ENCODE results near the gene AMOTL2.

AMOTL2 gene

DNA sequence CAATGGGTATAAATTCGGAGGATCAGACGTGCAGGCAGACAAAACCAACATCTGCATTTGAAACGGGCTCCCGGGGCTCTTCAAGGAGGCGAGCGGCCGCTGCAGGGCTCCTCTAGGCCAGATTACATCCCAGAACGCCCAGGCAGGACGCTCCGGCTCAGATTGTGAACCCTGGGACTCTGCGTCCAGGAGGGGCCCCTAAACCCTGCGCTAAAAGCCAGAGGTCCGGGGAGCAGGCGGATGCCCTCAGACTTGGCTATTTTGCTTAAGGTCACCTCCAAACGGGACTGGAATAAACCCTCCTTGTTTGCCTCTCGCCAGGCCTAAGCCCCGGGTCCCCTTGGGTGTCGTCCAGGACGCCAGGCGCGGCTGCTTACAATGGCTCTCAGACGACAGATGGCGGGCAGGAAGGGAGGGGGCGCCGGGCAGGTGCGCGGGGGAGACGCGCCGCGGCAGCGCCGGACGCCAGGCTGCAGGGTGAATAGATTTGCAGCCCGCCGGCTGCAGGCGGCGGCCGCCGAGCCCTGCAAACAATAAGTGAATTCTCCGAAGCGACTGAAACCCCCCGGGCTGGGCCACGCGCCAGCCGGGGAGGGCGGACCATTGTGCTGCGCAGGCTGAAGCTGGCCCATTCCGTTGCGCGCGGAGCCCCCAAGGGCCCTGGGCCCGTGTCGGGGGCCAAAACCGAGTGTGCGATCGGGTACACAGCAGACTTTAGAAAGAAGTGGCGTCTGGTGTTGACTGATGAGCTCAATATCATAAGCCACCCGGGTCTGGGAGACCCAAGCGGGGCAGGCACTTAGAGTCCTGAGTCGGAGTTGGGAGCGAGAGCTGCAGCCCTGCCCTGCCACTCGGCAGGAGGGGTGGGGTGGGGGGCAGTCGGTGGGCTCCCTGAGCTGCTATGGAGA is 32.3 kb upstream of the AMOTL2 start:
- Histone ChIP-seq H3K36me3 (ENCODE audit: control insufficient read depth, low read length) (no peaks in the 10 kb centered on the region), H3K4me3 (ENCODE audit: low read length) (no peak overlapping the region), H3K27ac (ENCODE audit: low read depth, low read length) (no peak overlapping the region), H4K20me1 (ENCODE audit: control insufficient read depth, insufficient read depth, low read depth, low read length) (no peaks in the 10 kb centered on the region), H3K4me2 (ENCODE audit: low read length) (no peak overlapping the region), H3F3A (ENCODE audit: control insufficient read depth, insufficient read depth) (no peaks in the 10 kb centered on the region), H3K27me3 (ENCODE audit: control insufficient read depth, low read length) (no peaks in the 10 kb centered on the region), H3K79me2 (ENCODE audit: control insufficient read depth, low read length) (no peaks in the 10 kb centered on the region), H3K4me1 (ENCODE audit: control insufficient read depth, low read length) (no peaks in the 10 kb centered on the region), H3K9me3 (ENCODE audit: control insufficient read depth, insufficient read depth, low read length) (0 out of 2 replicates have a peak, but pooled peaks cover 2% of the 10 kb centered on the region), H3K9me2 (replicated peaks; ENCODE audit: control insufficient read depth, low read length) (no peaks in the 10 kb centered on the region)
- TF ChIP-seq CTCF (IDR thresholded peaks at IDR 0.05; ENCODE audit: low read depth, low read length, poor library complexity, severe bottlenecking) = no peak
- TF ChIP-seq EZH2phosphoT487 (IDR thresholded peaks at IDR 0.05; ENCODE audit: borderline replicate concordance, low read length) = no peak

DNA sequence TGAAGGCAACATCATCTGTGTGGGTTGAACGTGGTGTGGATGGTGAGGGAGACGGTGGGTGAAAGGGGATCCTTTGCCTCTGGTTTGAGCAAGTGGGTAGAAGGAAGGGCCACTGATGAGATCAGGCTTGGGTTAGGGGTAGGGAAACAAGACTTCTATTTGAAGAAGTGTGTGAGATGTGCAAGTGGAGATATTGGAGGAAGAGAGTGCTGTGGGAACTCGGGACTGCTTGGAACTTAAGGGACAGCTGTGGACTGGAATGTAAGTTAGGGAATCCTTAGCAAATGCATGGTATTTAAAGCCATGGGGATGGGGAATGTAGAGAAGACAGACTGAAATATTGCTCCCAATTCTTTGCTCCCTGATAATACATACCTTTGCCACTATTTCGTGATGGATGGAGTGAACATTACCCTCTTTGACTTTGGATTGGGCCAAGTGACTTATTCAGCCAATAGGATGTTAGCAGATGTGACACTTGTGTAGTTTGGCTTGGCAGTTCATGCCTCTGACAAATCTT is 30.2 kb upstream of the AMOTL2 start:
- Histone ChIP-seq H3K27ac (ENCODE audit: low read depth, low read length) (no peak overlapping the region), H3K9me2 (replicated peaks; ENCODE audit: control insufficient read depth, low read length) (no peaks in the 10 kb centered on the region), H3K27me3 (ENCODE audit: control insufficient read depth, low read length) (no peaks in the 10 kb centered on the region), H3K36me3 (ENCODE audit: control insufficient read depth, low read length) (no peaks in the 10 kb centered on the region), H4K20me1 (ENCODE audit: control insufficient read depth, insufficient read depth, low read depth, low read length) (no peaks in the 10 kb centered on the region), H3K4me3 (ENCODE audit: low read length) (no peak overlapping the region), H3K79me2 (ENCODE audit: control insufficient read depth, low read length) (no peaks in the 10 kb centered on the region), H3F3A (ENCODE audit: control insufficient read depth, insufficient read depth) (no peaks in the 10 kb centered on the region), H3K4me2 (ENCODE audit: low read length) (no peak overlapping the region), H3K9me3 (ENCODE audit: control insufficient read depth, insufficient read depth, low read length) (0 out of 2 replicates have a peak, but pooled peaks cover 4% of the 10 kb centered on the region), H3K4me1 (ENCODE audit: control insufficient read depth, low read length) (no peaks in the 10 kb centered on the region)
- TF ChIP-seq EZH2phosphoT487 (IDR thresholded peaks at IDR 0.05; ENCODE audit: borderline replicate concordance, low read length) = no peak
- no peak for TF ChIP-seq CTCF (IDR thresholded peaks at IDR 0.05; ENCODE audit: low read depth, low read length, poor library complexity, severe bottlenecking)

DNA sequence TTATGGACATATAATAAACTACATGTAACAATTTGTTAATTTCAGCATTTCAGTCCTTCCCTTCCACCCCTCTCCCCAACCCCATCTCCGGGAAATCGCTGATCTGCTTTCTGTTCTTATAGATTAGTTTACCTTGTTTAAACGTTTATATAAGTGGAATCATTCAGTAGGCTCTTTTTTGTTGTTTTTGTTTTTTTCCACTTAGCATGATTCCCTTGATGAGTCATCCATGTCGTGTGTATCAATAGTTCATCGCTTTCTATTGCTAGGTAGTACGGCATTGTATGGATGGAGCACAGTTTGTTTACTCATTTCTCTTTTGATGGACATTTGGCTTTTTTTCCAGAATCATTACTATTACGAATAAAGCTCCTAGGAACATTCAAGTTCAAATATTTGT is 23.5 kb upstream of the AMOTL2 start:
- no peaks in the 10 kb centered on the region for H3K79me2 ChIP-seq (ENCODE audit: control insufficient read depth, low read length)
- no peaks in the 10 kb centered on the region for H3F3A ChIP-seq (ENCODE audit: control insufficient read depth, insufficient read depth)
- no peak for TF ChIP-seq CTCF (IDR thresholded peaks at IDR 0.05; ENCODE audit: low read depth, low read length, poor library complexity, severe bottlenecking)
- no peak for TF ChIP-seq EZH2phosphoT487 (IDR thresholded peaks at IDR 0.05; ENCODE audit: borderline replicate concordance, low read length)
- no peaks in the 10 kb centered on the region for H3K36me3 ChIP-seq (ENCODE audit: control insufficient read depth, low read length)
- H3K4me3 ChIP-seq (ENCODE audit: low read length) = no peak overlapping the region
- H4K20me1 ChIP-seq (ENCODE audit: control insufficient read depth, insufficient read depth, low read depth, low read length) = no peaks in the 10 kb centered on the region
- no peak overlapping the region for H3K27ac ChIP-seq (ENCODE audit: low read depth, low read length)
- H3K27me3 ChIP-seq (ENCODE audit: control insufficient read depth, low read length) = 0 out of 2 replicates have a peak, but pooled peaks cover 2% of the 10 kb centered on the region
- no peaks in the 10 kb centered on the region for H3K4me1 ChIP-seq (ENCODE audit: control insufficient read depth, low read length)
- H3K9me2 ChIP-seq (replicated peaks; ENCODE audit: control insufficient read depth, low read length) = no peaks in the 10 kb centered on the region
- H3K9me3 ChIP-seq (ENCODE audit: control insufficient read depth, insufficient read depth, low read length) = 0 out of 2 replicates have a peak, but pooled peaks cover 4% of the 10 kb centered on the region
- no peak overlapping the region for H3K4me2 ChIP-seq (ENCODE audit: low read length)

All from DOHH2 (cell line).